A673 (cell line): Measurements from ENCODE around the gene ASIC3. TPM values are rescaled to one million over a fixed set of nuclear protein-coding genes. Genes with fewer than 3 reads are reported as not detected.

Experiments
- BruUV-seq: library from RNA; stranded (reverse); fragments of 400-500 nt; replicated peaks from 2 replicates; lab custom pipeline; 2021; lab: Mats Ljungman, UMichigan
- CTCF ChIA-PET: fragments of 300-600 bp; sonication (Branson Sonifier 250); formaldehyde crosslinking; loops from one replicate; lab custom pipeline; 2022; ENCODE audit warnings: antibody characterized with exemption; lab: Charles Lee
- POLR2A ChIA-PET: fragments of 300-600 bp; sonication (Branson Sonifier 250); formaldehyde crosslinking; loops from one replicate; lab custom pipeline; 2022; ENCODE audit warnings: antibody characterized with exemption; ENCODE audit not compliant: low non-redundant PET; lab: Charles Lee
- DNase-seq: peaks from one replicate; pipeline ENCODE4 v3.0.0-alpha.2; 2015; ENCODE audit warnings: low spot score
- H3K27ac ChIP-seq: fragments of 200-600 bp; sonication (generic); 2 replicates; pipeline ENCODE4 v1.5.1; 2016; ENCODE audit warnings: mixed run types, low read depth, mild to moderate bottlenecking, mixed read lengths, antibody characterized with exemption, low read length; ENCODE audit not compliant: poor library complexity, severe bottlenecking
- H3K27me3 ChIP-seq: fragments of 200-600 bp; sonication (generic); replicated peaks from 2 replicates; pipeline ENCODE4 v1.6.1; 2017; ENCODE audit warnings: mixed run types, low read depth, mild to moderate bottlenecking, mixed read lengths, antibody characterized with exemption, low read length; ENCODE audit not compliant: insufficient read depth, poor library complexity
- H3K36me3 ChIP-seq: fragments of 200-600 bp; sonication (generic); 2 replicates; pipeline ENCODE4 v1.6.1; 2016; ENCODE audit warnings: mixed run types, mild to moderate bottlenecking, mixed read lengths, antibody characterized with exemption, low read length; ENCODE audit not compliant: insufficient read depth, poor library complexity, severe bottlenecking
- H3K4me1 ChIP-seq: fragments of 200-600 bp; sonication (generic); 2 replicates; pipeline ENCODE4 v1.6.1; 2017; ENCODE audit warnings: mixed run types, mild to moderate bottlenecking, mixed read lengths, antibody characterized with exemption, low read length; ENCODE audit not compliant: insufficient read depth, poor library complexity, severe bottlenecking
- H3K4me3 ChIP-seq: fragments of 200-600 bp; sonication (generic); 2 replicates; pipeline ENCODE4 v1.5.1; 2016; ENCODE audit warnings: low read depth, mixed run types, mild to moderate bottlenecking, mixed read lengths, low read length; ENCODE audit not compliant: poor library complexity, severe bottlenecking
- H3K9me3 ChIP-seq: fragments of 200-600 bp; sonication (generic); 2 replicates; pipeline ENCODE4 v1.6.1; 2016; ENCODE audit warnings: mixed run types, low read depth, mild to moderate bottlenecking, mixed read lengths, antibody characterized with exemption, low read length; ENCODE audit not compliant: poor library complexity, severe bottlenecking
- EZH2 ChIP-seq: fragments of 200-600 bp; sonication (generic); IDR thresholded peaks from 2 replicates; pipeline ENCODE4 v1.6.1; 2017; ENCODE audit warnings: borderline replicate concordance, low read depth, mild to moderate bottlenecking, mixed read lengths, antibody characterized with exemption, low read length; ENCODE audit not compliant: poor library complexity, severe bottlenecking
- intact Hi-C: fragments of 100-400 bp; cut with micrococcal nuclease; formaldehyde crosslinking; loops from one replicate; pipeline ENCODE4 v1.10.0; 2022; ENCODE audit not compliant: unreplicated experiment
- total RNA-seq: library from RNA; stranded (reverse); gene quantifications from 2 replicates; pipeline ENCODE4 v1.2.3, GENCODE V29; 2021
- TF ChIP-seq, protein P1 (sequence below): fragments of 300-800, 200-600 bp; sonication (generic); conservative IDR thresholded peaks from 2 replicates; pipeline ENCODE4 v1.5.1; 2017; ENCODE audit warnings: low read depth, mild to moderate bottlenecking, antibody characterized with exemption, low read length, moderate library complexity, mixed read lengths

ASIC3 gene
- total RNA-seq, 1 experiment from 2014 or later, result 4.5 TPM

GRCh38 chr7:151046603-151047573 is 1.4 kb upstream of the ASIC3 start:
- no peak overlapping the region for H3K4me3 ChIP-seq
- no peak overlapping the region for H3K27ac ChIP-seq
- no peaks in the 10 kb centered on the region for H3K4me1 ChIP-seq
- H3K27me3 ChIP-seq, result no peaks in the 10 kb centered on the region
- no TSS peak for BruUV-seq
- intact Hi-C loops, result no loop called here
- no peak for DNase-seq
- ChIA-PET CTCF (interaction anchor here (0.6 kb wide), 1 partner anchor 33 kb away, joined by 3 read pairs; no protein-coding TSS in a partner anchor), POLR2A (no interaction called here)
- H3K36me3 ChIP-seq, result no peaks in the 10 kb centered on the region
- no peaks in the 10 kb centered on the region for H3K9me3 ChIP-seq
- TF ChIP-seq, protein P1, sequence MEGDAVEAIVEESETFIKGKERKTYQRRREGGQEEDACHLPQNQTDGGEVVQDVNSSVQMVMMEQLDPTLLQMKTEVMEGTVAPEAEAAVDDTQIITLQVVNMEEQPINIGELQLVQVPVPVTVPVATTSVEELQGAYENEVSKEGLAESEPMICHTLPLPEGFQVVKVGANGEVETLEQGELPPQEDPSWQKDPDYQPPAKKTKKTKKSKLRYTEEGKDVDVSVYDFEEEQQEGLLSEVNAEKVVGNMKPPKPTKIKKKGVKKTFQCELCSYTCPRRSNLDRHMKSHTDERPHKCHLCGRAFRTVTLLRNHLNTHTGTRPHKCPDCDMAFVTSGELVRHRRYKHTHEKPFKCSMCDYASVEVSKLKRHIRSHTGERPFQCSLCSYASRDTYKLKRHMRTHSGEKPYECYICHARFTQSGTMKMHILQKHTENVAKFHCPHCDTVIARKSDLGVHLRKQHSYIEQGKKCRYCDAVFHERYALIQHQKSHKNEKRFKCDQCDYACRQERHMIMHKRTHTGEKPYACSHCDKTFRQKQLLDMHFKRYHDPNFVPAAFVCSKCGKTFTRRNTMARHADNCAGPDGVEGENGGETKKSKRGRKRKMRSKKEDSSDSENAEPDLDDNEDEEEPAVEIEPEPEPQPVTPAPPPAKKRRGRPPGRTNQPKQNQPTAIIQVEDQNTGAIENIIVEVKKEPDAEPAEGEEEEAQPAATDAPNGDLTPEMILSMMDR, result no peak
- TF ChIP-seq EZH2, result no peak

DNA sequence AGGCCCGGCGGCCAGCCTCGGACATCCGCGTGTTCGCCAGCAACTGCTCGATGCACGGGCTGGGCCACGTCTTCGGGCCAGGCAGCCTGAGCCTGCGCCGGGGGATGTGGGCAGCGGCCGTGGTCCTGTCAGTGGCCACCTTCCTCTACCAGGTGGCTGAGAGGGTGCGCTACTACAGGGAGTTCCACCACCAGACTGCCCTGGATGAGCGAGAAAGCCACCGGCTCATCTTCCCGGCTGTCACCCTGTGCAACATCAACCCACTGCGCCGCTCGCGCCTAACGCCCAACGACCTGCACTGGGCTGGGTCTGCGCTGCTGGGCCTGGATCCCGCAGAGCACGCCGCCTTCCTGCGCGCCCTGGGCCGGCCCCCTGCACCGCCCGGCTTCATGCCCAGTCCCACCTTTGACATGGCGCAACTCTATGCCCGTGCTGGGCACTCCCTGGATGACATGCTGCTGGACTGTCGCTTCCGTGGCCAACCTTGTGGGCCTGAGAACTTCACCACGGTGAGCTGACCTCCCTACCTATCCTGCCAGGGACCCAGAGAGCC is 656 bp downstream of the ASIC3 start:
- no peak overlapping the region for H3K27ac ChIP-seq
- no peaks in the 10 kb centered on the region for H3K36me3 ChIP-seq
- no peaks in the 10 kb centered on the region for H3K9me3 ChIP-seq
- H3K4me3 ChIP-seq, result no peak overlapping the region
- no peak for DNase-seq
- intact Hi-C loops, result no loop called here
- TF ChIP-seq EZH2, result no peak
- TF ChIP-seq, protein P1, result no peak
- POLR2A ChIA-PET, result no interaction called here
- CTCF ChIA-PET, result no interaction called here
- BruUV-seq, result no TSS peak
- no peaks in the 10 kb centered on the region for H3K27me3 ChIP-seq
- no peaks in the 10 kb centered on the region for H3K4me1 ChIP-seq

DNA sequence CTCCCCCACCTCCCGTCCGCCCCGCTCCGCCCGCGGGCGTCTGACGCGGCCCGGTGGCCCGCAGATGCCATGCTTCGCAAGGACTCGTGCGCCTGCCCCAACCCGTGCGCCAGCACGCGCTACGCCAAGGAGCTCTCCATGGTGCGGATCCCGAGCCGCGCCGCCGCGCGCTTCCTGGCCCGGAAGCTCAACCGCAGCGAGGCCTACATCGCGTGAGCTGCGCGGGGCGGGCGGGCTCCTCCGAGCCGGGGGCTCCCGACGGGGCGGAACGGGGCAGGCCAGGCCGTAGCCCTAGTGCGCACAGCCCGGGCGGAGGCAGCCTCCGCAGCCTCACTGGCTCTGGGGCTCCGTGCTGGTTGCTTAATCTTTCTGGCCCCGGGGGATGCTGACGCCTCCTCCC is 2.8 kb downstream of the ASIC3 start:
- peak; percentile 78 for DNase-seq
- no peaks in the 10 kb centered on the region for H3K9me3 ChIP-seq
- H3K27me3 ChIP-seq, result no peaks in the 10 kb centered on the region
- H3K27ac ChIP-seq, result no peak overlapping the region
- H3K4me3 ChIP-seq, result peak overlapping the region; percentile 27
- TF ChIP-seq, protein P1, result no peak
- no peak for TF ChIP-seq EZH2
- no TSS peak for BruUV-seq
- intact Hi-C loops, result no loop called here
- ChIA-PET CTCF (interaction anchor here (0.7 kb wide), 1 partner anchor 176 kb away, joined by 3 read pairs; the partner anchor contains the start of gene ABCF2), POLR2A (no interaction called here)
- no peaks in the 10 kb centered on the region for H3K36me3 ChIP-seq
- H3K4me1 ChIP-seq, result no peaks in the 10 kb centered on the region
